IMR-90 (cell line): ENCODE results near the gene DEFB129. TPM values are rescaled to one million over a fixed set of nuclear protein-coding genes. Genes with fewer than 3 reads are reported as not detected.

Source experiments
- ATAC-seq: fragments of 200-7000 bp; cut with Tn5 transposase; 2 replicates; pipeline ENCODE4 v1.9.1; 2020; ENCODE audit warnings: low read depth, mild to moderate bottlenecking, moderate library complexity
- BruUV-seq: library from RNA; stranded (reverse); fragments of 400-500 nt; replicated peaks from 2 replicates; lab custom pipeline; 2021; lab: Mats Ljungman, UMichigan
- CTCF ChIA-PET: fragments of 300-600 bp; formaldehyde crosslinking; extraction: SDS; loops from one replicate; lab custom pipeline; 2021; ENCODE audit warnings: antibody characterized with exemption; lab: Yijun Ruan, JAX
- POLR2A ChIA-PET: fragments of 300-600 bp; sonication (Branson Sonifier 250); formaldehyde crosslinking; loops from one replicate; lab custom pipeline; 2022; ENCODE audit warnings: antibody characterized with exemption; ENCODE audit not compliant: unreplicated experiment; lab: Charles Lee
- DNase-seq: peaks from one replicate; pipeline ENCODE4 v3.0.0; 2013
- H2AFZ ChIP-seq: replicated peaks from 2 replicates; pipeline ENCODE3; 2013; ENCODE audit warnings: low read length, mild to moderate bottlenecking; ENCODE audit not compliant: poor library complexity
- H2AK5ac ChIP-seq: 2 replicates; pipeline ENCODE4 v1.6.1; 2013; ENCODE audit warnings: low read depth, low read length, inconsistent platforms
- H2AK9ac ChIP-seq: replicated peaks from 2 replicates; pipeline ENCODE3; 2013; ENCODE audit warnings: mild to moderate bottlenecking, low read depth, low read length, moderate library complexity; ENCODE audit not compliant: poor library complexity
- H2BK120ac ChIP-seq: 2 replicates; pipeline ENCODE4 v1.6.1; 2013; ENCODE audit warnings: low read depth, low read length, inconsistent platforms
- H2BK15ac ChIP-seq: 3 replicates; pipeline ENCODE4 v1.6.1; 2013; ENCODE audit warnings: low read depth, low read length, inconsistent platforms
- H2BK20ac ChIP-seq: 2 replicates; pipeline ENCODE4 v1.6.1; 2013; ENCODE audit warnings: low read depth, mild to moderate bottlenecking, inconsistent platforms, low read length, moderate library complexity
- H2BK5ac ChIP-seq: 2 replicates; pipeline ENCODE4 v1.6.1; 2013; ENCODE audit warnings: mild to moderate bottlenecking, low read depth, low read length, inconsistent platforms; ENCODE audit not compliant: poor library complexity, severe bottlenecking
- H3K14ac ChIP-seq: replicated peaks from 2 replicates; pipeline ENCODE4 v1.6.1; 2013; ENCODE audit warnings: low read depth, low read length, inconsistent platforms
- H3K18ac ChIP-seq: 2 replicates; pipeline ENCODE4 v1.6.1; 2013; ENCODE audit warnings: low read depth, low read length, control low read depth
- H3K23ac ChIP-seq: 2 replicates; pipeline ENCODE4 v1.6.1; 2013; ENCODE audit warnings: low read depth, low read length, inconsistent platforms
- H3K27ac ChIP-seq: 2 replicates; pipeline ENCODE4 v1.5.1; 2013; ENCODE audit warnings: mild to moderate bottlenecking, control low read depth, low read length; ENCODE audit not compliant: insufficient read depth
- H3K27me3 ChIP-seq: 2 replicates; pipeline ENCODE4 v1.6.1; 2013; ENCODE audit warnings: low read length; ENCODE audit not compliant: control insufficient read depth, insufficient read depth
- H3K36me3 ChIP-seq: 2 replicates; pipeline ENCODE4 v1.6.1; 2013; ENCODE audit warnings: low read length, mixed read lengths; ENCODE audit not compliant: control insufficient read depth, insufficient read depth
- H3K4ac ChIP-seq: 2 replicates; pipeline ENCODE4 v1.6.1; 2013; ENCODE audit warnings: low read depth, low read length, inconsistent platforms
- H3K4me1 ChIP-seq: 2 replicates; pipeline ENCODE4 v1.6.1; 2013; ENCODE audit warnings: low read length, mixed read lengths; ENCODE audit not compliant: control insufficient read depth, insufficient read depth
- H3K4me2 ChIP-seq: 2 replicates; pipeline ENCODE4 v1.6.1; 2013; ENCODE audit warnings: low read depth, mild to moderate bottlenecking, control low read depth, low read length, moderate library complexity
- H3K4me3 ChIP-seq: 2 replicates; pipeline ENCODE4 v1.5.1; 2013; ENCODE audit warnings: low read depth, mild to moderate bottlenecking, control low read depth, low read length, moderate library complexity; ENCODE audit not compliant: insufficient read depth
- H3K56ac ChIP-seq: 2 replicates; pipeline ENCODE4 v1.6.1; 2013; ENCODE audit warnings: low read length, inconsistent platforms; ENCODE audit not compliant: insufficient read depth; ENCODE audit errors: extremely low read depth
- H3K79me1 ChIP-seq, 2 experiments: 2 replicates each; pipeline ENCODE4 v1.6.1; 2013; ENCODE audit warnings: low read length in 2 of 2, inconsistent platforms in 1 of 2, low read depth in 1 of 2
- H3K9ac ChIP-seq: 2 replicates; pipeline ENCODE4 v1.6.1; 2013; ENCODE audit warnings: low read depth, low read length, control low read depth
- H3K9me1 ChIP-seq: 2 replicates; pipeline ENCODE4 v1.6.1; 2013; ENCODE audit warnings: low read length, inconsistent platforms; ENCODE audit not compliant: insufficient read depth
- H3K9me3 ChIP-seq: 2 replicates; pipeline ENCODE4 v1.6.1; 2013; ENCODE audit warnings: low read length; ENCODE audit not compliant: control insufficient read depth, insufficient read depth
- H4K20me1 ChIP-seq: 2 replicates; pipeline ENCODE4 v1.6.1; 2013; ENCODE audit warnings: low read length, inconsistent platforms; ENCODE audit not compliant: insufficient read depth
- H4K5ac ChIP-seq: 2 replicates; pipeline ENCODE4 v1.6.1; 2013; ENCODE audit warnings: mild to moderate bottlenecking, low read depth, low read length, control low read depth
- H4K8ac ChIP-seq, 2 experiments: 2 replicates each; pipeline ENCODE4 v1.6.1; 2013; ENCODE audit warnings: low read depth in 2 of 2, low read length in 2 of 2, control low read depth in 1 of 2, inconsistent platforms in 1 of 2
- H4K91ac ChIP-seq: 2 replicates; pipeline ENCODE4 v1.6.1; 2013; ENCODE audit warnings: low read depth, low read length, inconsistent platforms; ENCODE audit not compliant: insufficient read depth
- BHLHE40 ChIP-seq: fragments of 150-350 bp; IDR thresholded peaks from 2 replicates; pipeline ENCODE4 v1.6.1; 2016; ENCODE audit warnings: mild to moderate bottlenecking, low read depth, low read length
- CEBPB ChIP-seq: IDR thresholded peaks from 2 replicates; pipeline ENCODE4 v1.6.1; 2012; ENCODE audit warnings: low read depth, low read length, improper control_type of control experiment
- CHD1 ChIP-seq: IDR thresholded peaks from 2 replicates; pipeline ENCODE4 v1.6.1; 2012; ENCODE audit warnings: low read depth, low read length, improper control_type of control experiment
- FOS ChIP-seq: fragments of 150-350 bp; IDR thresholded peaks from 2 replicates; pipeline ENCODE4 v1.6.1; 2016; ENCODE audit warnings: low read depth, low read length
- MAFK ChIP-seq: IDR thresholded peaks from 2 replicates; pipeline ENCODE4 v1.6.1; 2012; ENCODE audit warnings: low read depth, low read length, improper control_type of control experiment
- MAZ ChIP-seq: IDR thresholded peaks from 2 replicates; pipeline ENCODE4 v1.6.1; 2012; ENCODE audit warnings: low read depth, mild to moderate bottlenecking, low read length, improper control_type of control experiment, moderate library complexity, borderline replicate concordance
- MXI1 ChIP-seq: IDR thresholded peaks from 2 replicates; pipeline ENCODE4 v1.6.1; 2012; ENCODE audit warnings: low read depth, mild to moderate bottlenecking, low read length, moderate library complexity, borderline replicate concordance
- NFE2L2 ChIP-seq: fragments of 150-350 bp; IDR thresholded peaks from 2 replicates; pipeline ENCODE4 v1.6.1; 2016; ENCODE audit warnings: low read depth, mild to moderate bottlenecking, low read length
- POLR2A ChIP-seq: IDR thresholded peaks from 2 replicates; pipeline ENCODE4 v1.6.1; 2012; ENCODE audit warnings: mild to moderate bottlenecking, low read depth, low read length
- RAD21 ChIP-seq: IDR thresholded peaks from 2 replicates; pipeline ENCODE4 v1.6.1; 2012; ENCODE audit warnings: low read length, improper control_type of control experiment
- RCOR1 ChIP-seq: IDR thresholded peaks from 2 replicates; pipeline ENCODE4 v1.6.1; 2012; ENCODE audit warnings: mild to moderate bottlenecking, low read length, improper control_type of control experiment; ENCODE audit not compliant: insufficient replicate concordance
- RFX5 ChIP-seq: IDR thresholded peaks from 2 replicates; pipeline ENCODE4 v1.8.0; 2012; ENCODE audit warnings: low read depth, mild to moderate bottlenecking, low read length, moderate library complexity
- SMC3 ChIP-seq: fragments of 150-350 bp; IDR thresholded peaks from 2 replicates; pipeline ENCODE4 v1.6.1; 2016; ENCODE audit warnings: low read depth, mild to moderate bottlenecking, antibody characterized with exemption, low read length, moderate library complexity
- WGBS, 2 experiments: methylation state at CpG; one replicate each; pipeline versions ENCODE4 v1.1.5 to v1.1.7; 2013; ENCODE audit warnings: missing lambda C conversion rate in 2 of 2; ENCODE audit not compliant: insufficient read length in 1 of 2; ENCODE audit errors: extremely low coverage in 2 of 2; 5-methylcytosine and 5-hydroxymethylcytosine counted together
- dilution Hi-C: fragments of 300-500 bp; cut with HindIII; formaldehyde crosslinking; loops from one replicate; pipeline ENCODE4 v1.14.3; 2018; ENCODE audit warnings: low sequenced_read_pairs; ENCODE audit not compliant: unreplicated experiment
- in situ Hi-C: fragments of 300-500 bp; cut with MboI; formaldehyde crosslinking; loops from 3 replicates; pipeline ENCODE4 v1.14.3; 2019; ENCODE audit warnings: low sequenced_read_pairs, inconsistent platforms, mixed read lengths
- intact Hi-C: fragments of 100-400 bp; cut with micrococcal nuclease; formaldehyde crosslinking; loops from 2 replicates; pipeline ENCODE4 v1.10.0; 2022
- polyA plus RNA-seq, 3 experiments: library from polyadenylated mRNA; depleted of rRNA; stranded (reverse); fragments of >200 nt; gene quantifications; 2 replicates each; pipeline ENCODE4 v1.2.3, GENCODE V29; 2012; ENCODE audit warnings: low replicate concordance in 1 of 3
- total RNA-seq: library from RNA; depleted of rRNA; stranded (reverse); fragments of >200 nt; gene quantifications from 2 replicates; pipeline ENCODE4 v1.2.3, GENCODE V29; 2012
- TF ChIP-seq, protein P1 (sequence below): conservative IDR thresholded peaks from 2 replicates; pipeline ENCODE4 v1.5.1; 2012; ENCODE audit warnings: mild to moderate bottlenecking, low read depth, low read length, improper control_type of control experiment
- TF ChIP-seq, protein P2 (sequence below): fragments of 150-350 bp; IDR thresholded peaks from 2 replicates; pipeline ENCODE4 v1.6.1; 2016; ENCODE audit warnings: low read depth, mild to moderate bottlenecking, low read length, moderate library complexity, borderline replicate concordance
- TF ChIP-seq, protein P3 (sequence below): fragments of 150-350 bp; IDR thresholded peaks from 2 replicates; pipeline ENCODE4 v1.6.1; 2017; ENCODE audit warnings: mild to moderate bottlenecking, antibody characterized with exemption, low read length, low read depth

DEFB129 gene
- total and polyA plus RNA-seq, 2 of the 4 experiments (the other 2 are of a cell fraction) = not detected

DNA sequence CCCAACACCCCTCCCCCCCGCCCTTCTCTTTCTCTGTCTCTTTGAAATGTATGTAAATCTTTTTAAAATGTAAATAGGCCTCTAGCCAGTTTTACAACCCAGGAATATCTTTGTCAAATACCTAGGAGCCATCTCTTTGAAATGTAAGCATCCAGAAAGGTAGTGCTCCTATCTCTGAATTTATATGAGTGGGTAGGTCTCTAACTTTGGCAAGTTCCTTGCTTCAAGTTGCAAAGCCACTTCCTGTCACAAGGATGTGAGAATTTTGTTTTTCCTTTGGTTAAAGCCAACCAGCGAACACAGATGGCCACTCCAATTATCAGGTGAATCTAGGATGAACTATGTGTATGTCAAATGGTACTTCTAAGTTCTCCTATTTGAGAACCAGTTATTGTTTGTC lies 24.3 kb downstream of the DEFB129 start:
- ChIA-PET CTCF (no interaction called here), POLR2A (no interaction called here)
- H2BK120ac ChIP-seq = no peak overlapping the region
- H2AK9ac ChIP-seq = no peak overlapping the region
- H3K27me3 ChIP-seq = peaks cover 7% of the 10 kb centered on the region
- TF ChIP-seq CHD1 = no peak
- TF ChIP-seq RAD21 = no peak
- no peak for TF ChIP-seq RCOR1
- no peak for TF ChIP-seq FOS
- TF ChIP-seq CEBPB = no peak
- TF ChIP-seq, protein P1, sequence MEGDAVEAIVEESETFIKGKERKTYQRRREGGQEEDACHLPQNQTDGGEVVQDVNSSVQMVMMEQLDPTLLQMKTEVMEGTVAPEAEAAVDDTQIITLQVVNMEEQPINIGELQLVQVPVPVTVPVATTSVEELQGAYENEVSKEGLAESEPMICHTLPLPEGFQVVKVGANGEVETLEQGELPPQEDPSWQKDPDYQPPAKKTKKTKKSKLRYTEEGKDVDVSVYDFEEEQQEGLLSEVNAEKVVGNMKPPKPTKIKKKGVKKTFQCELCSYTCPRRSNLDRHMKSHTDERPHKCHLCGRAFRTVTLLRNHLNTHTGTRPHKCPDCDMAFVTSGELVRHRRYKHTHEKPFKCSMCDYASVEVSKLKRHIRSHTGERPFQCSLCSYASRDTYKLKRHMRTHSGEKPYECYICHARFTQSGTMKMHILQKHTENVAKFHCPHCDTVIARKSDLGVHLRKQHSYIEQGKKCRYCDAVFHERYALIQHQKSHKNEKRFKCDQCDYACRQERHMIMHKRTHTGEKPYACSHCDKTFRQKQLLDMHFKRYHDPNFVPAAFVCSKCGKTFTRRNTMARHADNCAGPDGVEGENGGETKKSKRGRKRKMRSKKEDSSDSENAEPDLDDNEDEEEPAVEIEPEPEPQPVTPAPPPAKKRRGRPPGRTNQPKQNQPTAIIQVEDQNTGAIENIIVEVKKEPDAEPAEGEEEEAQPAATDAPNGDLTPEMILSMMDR = no peak
- TF ChIP-seq, protein P2, sequence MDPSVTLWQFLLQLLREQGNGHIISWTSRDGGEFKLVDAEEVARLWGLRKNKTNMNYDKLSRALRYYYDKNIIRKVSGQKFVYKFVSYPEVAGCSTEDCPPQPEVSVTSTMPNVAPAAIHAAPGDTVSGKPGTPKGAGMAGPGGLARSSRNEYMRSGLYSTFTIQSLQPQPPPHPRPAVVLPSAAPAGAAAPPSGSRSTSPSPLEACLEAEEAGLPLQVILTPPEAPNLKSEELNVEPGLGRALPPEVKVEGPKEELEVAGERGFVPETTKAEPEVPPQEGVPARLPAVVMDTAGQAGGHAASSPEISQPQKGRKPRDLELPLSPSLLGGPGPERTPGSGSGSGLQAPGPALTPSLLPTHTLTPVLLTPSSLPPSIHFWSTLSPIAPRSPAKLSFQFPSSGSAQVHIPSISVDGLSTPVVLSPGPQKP = no peak
- no peak for TF ChIP-seq RFX5
- no peak for TF ChIP-seq BHLHE40
- TF ChIP-seq, protein P3, sequence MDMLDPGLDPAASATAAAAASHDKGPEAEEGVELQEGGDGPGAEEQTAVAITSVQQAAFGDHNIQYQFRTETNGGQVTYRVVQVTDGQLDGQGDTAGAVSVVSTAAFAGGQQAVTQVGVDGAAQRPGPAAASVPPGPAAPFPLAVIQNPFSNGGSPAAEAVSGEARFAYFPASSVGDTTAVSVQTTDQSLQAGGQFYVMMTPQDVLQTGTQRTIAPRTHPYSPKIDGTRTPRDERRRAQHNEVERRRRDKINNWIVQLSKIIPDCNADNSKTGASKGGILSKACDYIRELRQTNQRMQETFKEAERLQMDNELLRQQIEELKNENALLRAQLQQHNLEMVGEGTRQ = no peak
- no peak for TF ChIP-seq SMC3
- TF ChIP-seq POLR2A = no peak
- TF ChIP-seq NFE2L2 = no peak
- no peak for TF ChIP-seq MAZ
- TF ChIP-seq MXI1 = no peak
- TF ChIP-seq MAFK = no peak
- H3K27ac ChIP-seq = no peak overlapping the region
- no peak overlapping the region for H2BK15ac ChIP-seq
- H2BK5ac ChIP-seq = no peak overlapping the region
- H3K23ac ChIP-seq = no peak overlapping the region
- no peak overlapping the region for H4K5ac ChIP-seq
- no peaks in the 10 kb centered on the region for H3K9me3 ChIP-seq
- H3K36me3 ChIP-seq = no peaks in the 10 kb centered on the region
- H3K4me3 ChIP-seq = no peak overlapping the region
- dilution Hi-C loops = no loop called here
- H2AFZ ChIP-seq = no peak overlapping the region
- H3K79me1 ChIP-seq = no peaks in the 10 kb centered on the region
- DNase-seq (no peak), ATAC-seq (no peak)
- no peak overlapping the region for H4K91ac ChIP-seq
- no peaks in the 10 kb centered on the region for H3K4me1 ChIP-seq
- no peak overlapping the region for H3K56ac ChIP-seq
- no CpG with 5 or more reads among the region's 2 CpGs for WGBS, 2 experiments
- BruUV-seq = no TSS peak
- no peak overlapping the region for H3K4ac ChIP-seq
- H2AK5ac ChIP-seq = no peak overlapping the region
- H2BK20ac ChIP-seq = no peak overlapping the region
- no peak overlapping the region for H3K4me2 ChIP-seq
- H3K14ac ChIP-seq = no peak overlapping the region
- intact Hi-C loops = no loop called here
- in situ Hi-C loops = no loop called here
- H3K9ac ChIP-seq = no peak overlapping the region
- no peak overlapping the region for H4K8ac ChIP-seq
- no peak overlapping the region for H3K18ac ChIP-seq
- H4K20me1 ChIP-seq = no peaks in the 10 kb centered on the region
- H3K9me1 ChIP-seq = no peaks in the 10 kb centered on the region
